Type B pancreatic cell (in vitro differentiated cells): Measurements from ENCODE around the gene CCBE1. TPM values are rescaled to one million over a fixed set of nuclear protein-coding genes. Genes with fewer than 3 reads are reported as not detected.
"Not testable (repeated sequence)": the region's sequence is repeated elsewhere in the genome, so short reads cannot be mapped to it uniquely, and the experiment has no call there.

Experiments
- DNase-seq: peaks from one replicate; pipeline ENCODE4 v3.0.0; 2021; ENCODE audit warnings: mixed read lengths; ENCODE audit not compliant: unreplicated experiment; ENCODE audit errors: extremely low spot score
- H3K27ac Mint-ChIP-seq: 2 replicates; pipeline ENCODE4 v1.8.0; 2021; ENCODE audit warnings: mild to moderate bottlenecking, mixed read lengths
- H3K27me3 Mint-ChIP-seq: 2 replicates; pipeline ENCODE4 v1.8.0; 2021; ENCODE audit warnings: mixed read lengths
- H3K36me3 Mint-ChIP-seq: 2 replicates; pipeline ENCODE4 v1.8.0; 2021; ENCODE audit warnings: mixed read lengths
- H3K4me1 Mint-ChIP-seq: one replicate; pipeline ENCODE4 v1.8.0; 2021; ENCODE audit warnings: mixed read lengths; ENCODE audit not compliant: unreplicated experiment
- H3K4me3 Mint-ChIP-seq: 2 replicates; pipeline ENCODE4 v1.8.0; 2021; ENCODE audit warnings: mild to moderate bottlenecking, mixed read lengths
- H3K9me3 Mint-ChIP-seq: 2 replicates; pipeline ENCODE4 v1.8.0; 2021; ENCODE audit warnings: mixed read lengths
- CTCF ChIP-seq: fragments of 200-600 bp; sonication (generic); conservative IDR thresholded peaks from 2 replicates; pipeline ENCODE4 v1.5.0; 2021; ENCODE audit warnings: antibody characterized with exemption, mild to moderate bottlenecking
- total RNA-seq: library from RNA; stranded (reverse); gene quantifications from 2 replicates; pipeline ENCODE4 v1.2.1, GENCODE V29; 2021; ENCODE audit warnings: low replicate concordance

CCBE1 gene
- total RNA-seq, 1 donor from 2014 or later: 51.3 TPM

DNA sequence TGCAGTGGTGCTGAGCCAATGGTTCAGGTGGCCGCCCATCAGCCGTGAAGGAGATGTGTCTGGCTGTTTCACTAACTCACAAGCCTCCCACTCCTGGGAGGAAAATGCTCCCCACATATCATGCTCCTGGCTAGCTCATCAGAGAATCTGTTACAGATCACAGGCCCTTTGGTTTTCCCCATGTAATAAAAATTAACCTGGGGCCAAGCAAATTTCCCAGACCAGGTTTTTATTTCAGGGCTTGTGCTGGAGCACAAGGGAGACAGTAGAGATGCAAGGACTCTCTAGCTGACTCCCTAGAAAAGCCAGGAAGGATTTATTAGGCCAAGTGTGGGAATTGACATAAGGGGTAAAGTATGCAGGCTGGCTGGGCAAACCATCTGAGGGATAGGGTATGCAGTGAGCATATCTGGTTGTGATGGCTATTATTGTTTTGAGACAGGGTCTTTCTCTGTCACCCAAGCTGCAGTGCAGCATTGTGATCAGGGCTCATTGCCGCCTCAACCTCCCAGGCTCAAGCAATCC, 40.6 kb upstream of the CCBE1 start:
- H3K27ac Mint-ChIP-seq: no peak overlapping the region
- no peaks in the 10 kb centered on the region for H3K9me3 Mint-ChIP-seq
- H3K27me3 Mint-ChIP-seq: peaks cover 3% of the 10 kb centered on the region

DNA sequence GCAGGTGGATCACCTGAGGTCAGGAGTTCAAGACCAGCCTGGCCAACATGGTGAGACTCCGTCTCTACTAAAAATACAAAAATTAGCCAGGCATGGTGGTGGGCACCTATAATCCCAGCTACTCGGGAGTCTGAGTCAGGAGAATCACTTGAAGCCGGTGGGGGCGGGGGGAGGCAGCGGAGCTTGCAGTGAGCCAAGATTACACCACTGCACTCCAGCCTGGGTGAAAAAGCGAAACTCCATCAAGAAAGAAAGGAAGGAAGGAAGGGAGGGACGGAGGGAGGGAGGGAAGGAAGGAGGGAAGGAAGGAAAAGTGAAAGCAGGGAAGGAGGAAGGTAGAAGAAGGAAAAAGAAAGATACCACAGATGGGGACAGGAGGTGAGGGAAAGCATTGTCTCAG, 40.1 kb upstream of the CCBE1 start:
- not testable (repeated sequence) for H3K27ac Mint-ChIP-seq, H3K9me3 Mint-ChIP-seq, DNase-seq, H3K4me1 Mint-ChIP-seq, H3K36me3 Mint-ChIP-seq, H3K4me3 Mint-ChIP-seq, H3K27me3 Mint-ChIP-seq

More for the DNA sequence above, 40.6 kb upstream of the CCBE1 start:
- DNase-seq: no peak
- no peak for TF ChIP-seq CTCF
- Mint-ChIP-seq H3K4me1 (peaks cover 9% of the 10 kb centered on the region), H3K4me3 (no peak overlapping the region), H3K36me3 (no peaks in the 10 kb centered on the region)

GRCh38 chr18:59736061-59736460, 38.8 kb upstream of the CCBE1 start:
- Mint-ChIP-seq H3K4me3 (no peak overlapping the region), H3K36me3 (no peaks in the 10 kb centered on the region), H3K27me3 (peaks cover 7% of the 10 kb centered on the region), H3K9me3 (no peaks in the 10 kb centered on the region), H3K27ac (no peak overlapping the region), H3K4me1 (peaks cover 9% of the 10 kb centered on the region)
- no peak for TF ChIP-seq CTCF
- DNase-seq: no peak

DNA sequence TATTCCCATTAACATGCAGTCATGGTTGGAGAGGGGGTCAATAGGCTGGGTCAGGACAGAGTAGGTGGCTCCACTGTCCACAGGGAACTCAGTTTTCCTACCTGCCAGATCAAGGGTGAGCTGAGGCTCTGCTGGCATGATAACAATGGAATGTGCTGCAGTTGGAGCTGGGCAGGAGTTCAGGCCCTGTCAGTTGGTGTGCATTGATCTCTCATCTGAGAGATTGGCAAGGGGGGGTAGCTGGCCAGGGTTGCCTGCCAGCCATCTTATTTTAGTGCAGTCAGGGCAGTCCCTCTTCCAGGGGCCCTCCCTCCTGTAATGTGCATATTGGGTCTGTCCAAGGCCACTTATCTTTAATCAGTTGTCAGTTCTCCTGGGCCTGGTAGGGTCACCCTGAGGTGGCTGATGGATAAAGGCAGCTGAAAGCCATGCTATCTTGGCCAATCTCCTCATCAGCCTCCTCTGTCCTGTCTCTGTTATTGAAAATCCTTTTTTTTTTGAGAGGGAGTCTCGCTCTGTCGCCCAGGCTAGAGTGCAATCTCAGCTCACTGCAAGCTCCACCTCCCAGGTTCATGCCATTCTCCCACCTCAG, 38.1 kb upstream of the CCBE1 start:
- H3K9me3 Mint-ChIP-seq: no peaks in the 10 kb centered on the region
- H3K4me3 Mint-ChIP-seq: no peak overlapping the region
- peaks cover 9% of the 10 kb centered on the region for H3K27me3 Mint-ChIP-seq
- no peak for TF ChIP-seq CTCF
- no peak for DNase-seq
- no peaks in the 10 kb centered on the region for H3K36me3 Mint-ChIP-seq
- H3K27ac Mint-ChIP-seq: no peak overlapping the region
- H3K4me1 Mint-ChIP-seq: peaks cover 9% of the 10 kb centered on the region

DNA sequence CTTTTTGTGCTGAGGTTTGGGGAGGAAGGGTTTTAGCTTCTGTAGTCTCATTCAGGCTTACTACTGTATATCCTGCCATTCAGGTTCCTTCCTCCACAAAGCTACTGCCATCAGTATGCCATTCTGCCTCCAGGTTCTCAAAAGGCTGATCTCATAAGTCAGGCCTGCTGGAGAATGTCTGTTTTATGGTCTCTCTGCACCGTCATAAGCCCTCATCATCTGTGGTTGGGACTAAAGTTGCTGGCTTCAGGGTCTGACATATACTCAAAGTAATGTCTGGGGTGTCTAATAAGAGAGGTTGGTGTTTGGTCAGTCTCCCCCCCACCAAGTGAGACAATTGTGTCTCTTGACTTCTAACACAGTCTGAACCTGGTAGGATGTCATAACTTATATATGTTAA, 36.2 kb upstream of the CCBE1 start:
- TF ChIP-seq CTCF: no peak
- DNase-seq: no peak
- Mint-ChIP-seq H3K4me3 (no peak overlapping the region), H3K27ac (no peak overlapping the region), H3K9me3 (no peaks in the 10 kb centered on the region), H3K36me3 (no peaks in the 10 kb centered on the region), H3K4me1 (peaks cover 4% of the 10 kb centered on the region), H3K27me3 (peaks cover 6% of the 10 kb centered on the region)

DNA sequence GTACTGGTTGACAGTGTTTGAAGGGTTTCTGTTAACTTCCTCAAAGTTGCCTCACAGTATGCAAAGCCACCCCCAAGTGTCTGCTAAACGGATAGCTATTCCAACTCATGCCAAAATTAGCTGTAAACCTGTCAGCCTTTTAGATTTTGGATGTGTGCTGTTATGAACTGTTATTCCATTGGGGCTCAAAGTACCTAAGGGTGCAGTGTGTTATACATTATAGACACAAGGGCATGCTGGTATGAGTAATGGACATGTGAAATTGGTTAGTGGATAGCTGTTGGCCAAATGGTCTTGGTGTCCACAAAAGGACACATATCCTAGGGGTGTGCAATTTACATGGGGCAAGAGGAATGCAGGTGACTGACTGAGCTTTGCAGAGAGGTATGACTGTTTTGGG, 33.7 kb upstream of the CCBE1 start:
- TF ChIP-seq CTCF: no peak
- no peak overlapping the region for H3K27ac Mint-ChIP-seq
- no peaks in the 10 kb centered on the region for H3K9me3 Mint-ChIP-seq
- no peaks in the 10 kb centered on the region for H3K36me3 Mint-ChIP-seq
- H3K4me1 Mint-ChIP-seq: peaks cover under 1% of the 10 kb centered on the region
- peaks cover 6% of the 10 kb centered on the region for H3K27me3 Mint-ChIP-seq
- no peak overlapping the region for H3K4me3 Mint-ChIP-seq
- no peak for DNase-seq
